GM12878 (cell line): Measurements from ENCODE around the gene MFSD8. TPM values are rescaled to one million over a fixed set of nuclear protein-coding genes. Genes with fewer than 3 reads are reported as not detected.

ENCODE experiments used
- ATAC-seq: fragments of 200-7000 bp; cut with Tn5 transposase; 3 replicates; pipeline ENCODE4 v1.9.1; 2020; ENCODE audit warnings: mild to moderate bottlenecking, moderate library complexity
- BruUV-seq: library from RNA; stranded (reverse); fragments of 400-500 nt; replicated peaks from 2 replicates; lab custom pipeline; 2021; lab: Mats Ljungman, UMichigan
- CTCF ChIA-PET: fragments of 300-600 bp; sonication (Branson Sonifier 250); formaldehyde crosslinking; extraction: SDS; loops from one replicate; lab custom pipeline; 2021; ENCODE audit warnings: inconsistent platforms; lab: Yijun Ruan, JAX
- POLR2A ChIA-PET: fragments of 350-600 bp; formaldehyde crosslinking; extraction: SDS; loops from one replicate; lab custom pipeline; 2021; ENCODE audit warnings: inconsistent platforms; lab: Charles Lee
- RAD21 ChIA-PET: fragments of 300-600 bp; sonication (Branson Sonifier 250); formaldehyde crosslinking; loops from one replicate; lab custom pipeline; 2023; ENCODE audit warnings: antibody characterized with exemption; ENCODE audit not compliant: unreplicated experiment; lab: Charles Lee
- SMC1A ChIA-PET: fragments of 300-600 bp; sonication (Branson Sonifier 250); formaldehyde crosslinking; loops from one replicate; lab custom pipeline; 2023; ENCODE audit not compliant: unreplicated experiment, uncharacterized antibody; lab: Charles Lee
- DNase-seq: peaks from one replicate; pipeline ENCODE4 v3.0.0-alpha.2; 2011; ENCODE audit warnings: low read depth, low spot score
- FAIRE-seq: peaks from 3 replicates; lab custom pipeline; 2011; peaks lifted over from hg19 to GRCh38; lab: Jason Lieb, UNC
- H2AFZ ChIP-seq: 2 replicates; pipeline ENCODE4 v1.6.0; 2011; ENCODE audit warnings: low read depth, low read length, control low read depth; ENCODE audit not compliant: control insufficient read depth
- H3K27ac ChIP-seq: 2 replicates; pipeline ENCODE4 v1.5.1; 2011; ENCODE audit warnings: control low read depth; ENCODE audit not compliant: control insufficient read depth, insufficient read depth
- H3K27me3 ChIP-seq, 2 experiments: replicated peaks in 1 of 2; 2 replicates each; pipeline versions ENCODE4 v1.6.0 to v1.6.1; 2011; ENCODE audit warnings: low read length in 1 of 2; ENCODE audit not compliant: control insufficient read depth in 2 of 2, insufficient read depth in 2 of 2
- H3K36me3 ChIP-seq, 2 experiments: 2 replicates each; pipeline ENCODE4 v1.5.1; 2011; ENCODE audit warnings: low read length in 1 of 2; ENCODE audit not compliant: control insufficient read depth in 2 of 2, insufficient read depth in 2 of 2
- H3K4me1 ChIP-seq: 2 replicates; pipeline ENCODE4 v1.6.1; 2011; ENCODE audit warnings: mild to moderate bottlenecking, low read length, moderate library complexity, mixed read lengths; ENCODE audit not compliant: control insufficient read depth, insufficient read depth
- H3K4me2 ChIP-seq: 2 replicates; pipeline ENCODE4 v1.6.0; 2011; ENCODE audit warnings: control low read depth; ENCODE audit not compliant: control insufficient read depth, insufficient read depth
- H3K4me3 ChIP-seq: fragments of 200-600 bp; sonication (generic); 2 replicates; pipeline ENCODE4 v1.5.1; 2016
- H3K79me2 ChIP-seq: 2 replicates; pipeline ENCODE4 v1.6.0; 2011; ENCODE audit warnings: low read length; ENCODE audit not compliant: control insufficient read depth, insufficient read depth
- H3K9ac ChIP-seq: 2 replicates; pipeline ENCODE4 v1.8.0; 2011; ENCODE audit warnings: low read length, control low read depth, mixed read lengths; ENCODE audit not compliant: control insufficient read depth, insufficient read depth
- H3K9me3 ChIP-seq: replicated peaks from 3 replicates; pipeline ENCODE4 v1.5.1; 2011; ENCODE audit warnings: mild to moderate bottlenecking, low read length; ENCODE audit not compliant: control insufficient read depth, insufficient read depth
- H4K20me1 ChIP-seq: 2 replicates; pipeline ENCODE4 v1.6.0; 2011; ENCODE audit not compliant: control insufficient read depth, insufficient read depth
- ATF7 ChIP-seq: fragments of 450-650 bp; IDR thresholded peaks from 2 replicates; pipeline ENCODE4 v1.6.1; 2016; ENCODE audit warnings: low read depth, mild to moderate bottlenecking
- EGR1 ChIP-seq, 2 experiments: IDR thresholded peaks; 1 replicate in 1 of 2; 2 replicates in 1 of 2; pipeline ENCODE4 v1.6.1; 2011 to 2012; ENCODE audit warnings: low read depth in 2 of 2, low read length in 2 of 2, borderline replicate concordance in 1 of 2, mild to moderate bottlenecking in 1 of 2, moderate library complexity in 1 of 2
- HCFC1 ChIP-seq: fragments of 150-350 bp; IDR thresholded peaks from 2 replicates; pipeline ENCODE4 v1.6.1; 2014; ENCODE audit warnings: low read length
- HDAC6 ChIP-seq: fragments of 200-600 bp; sonication (generic); IDR thresholded peaks from one replicate; pipeline ENCODE4 v1.8.0; 2017; ENCODE audit warnings: antibody characterized with exemption; ENCODE audit not compliant: unreplicated experiment
- HDGF ChIP-seq: fragments of 450-650 bp; IDR thresholded peaks from 2 replicates; pipeline ENCODE4 v1.6.1; 2016; ENCODE audit warnings: antibody characterized with exemption
- IKZF2 ChIP-seq, 2 experiments: fragments of 450-650 bp; IDR thresholded peaks; 2 replicates each; pipeline ENCODE4 v1.6.1; 2017; ENCODE audit warnings: mild to moderate bottlenecking in 2 of 2, moderate library complexity in 2 of 2
- MEF2B ChIP-seq: fragments of 450-650 bp; IDR thresholded peaks from 2 replicates; pipeline ENCODE4 v1.6.1; 2018; ENCODE audit warnings: mild to moderate bottlenecking, moderate library complexity; ENCODE audit not compliant: partially characterized antibody, poor library complexity, severe bottlenecking
- MXI1 ChIP-seq: fragments of 150-350 bp; IDR thresholded peaks from 2 replicates; pipeline ENCODE4 v1.6.1; 2011; ENCODE audit warnings: low read depth, mild to moderate bottlenecking, inconsistent platforms, low read length, improper control_type of control experiment
- NR2C1 ChIP-seq: fragments of 450-650 bp; IDR thresholded peaks from 2 replicates; pipeline ENCODE4 v1.6.1; 2017; ENCODE audit warnings: antibody characterized with exemption, mild to moderate bottlenecking, moderate library complexity
- RBBP5 ChIP-seq: fragments of 200-600 bp; sonication (generic); conservative IDR thresholded peaks from 2 replicates; pipeline ENCODE4 v1.6.1; 2016
- SKIL ChIP-seq: fragments of 450-650 bp; IDR thresholded peaks from 2 replicates; pipeline ENCODE4 v1.6.1; 2017; ENCODE audit warnings: mild to moderate bottlenecking, low read depth, inconsistent platforms; ENCODE audit not compliant: poor library complexity, severe bottlenecking
- TBL1XR1 ChIP-seq: IDR thresholded peaks from 2 replicates; pipeline ENCODE4 v1.6.1; 2012; ENCODE audit warnings: low read depth, low read length, improper control_type of control experiment
- TCF7 ChIP-seq: IDR thresholded peaks from 2 replicates; pipeline ENCODE4 v1.6.1; 2014; ENCODE audit warnings: antibody characterized with exemption, borderline replicate concordance
- WRNIP1 ChIP-seq: IDR thresholded peaks from 2 replicates; pipeline ENCODE4 v1.6.1; 2011; ENCODE audit warnings: low read depth, low read length, improper control_type of control experiment, borderline replicate concordance
- ZBTB11 ChIP-seq: fragments of 450-650 bp; formaldehyde crosslinking; IDR thresholded peaks from 2 replicates; pipeline ENCODE4 v1.5.0; 2022; ENCODE audit warnings: mild to moderate bottlenecking, missing genetic modification characterization
- ZBTB40 ChIP-seq: fragments of 450-650 bp; IDR thresholded peaks from 2 replicates; pipeline ENCODE4 v1.6.1; 2016; ENCODE audit warnings: mild to moderate bottlenecking, moderate library complexity, borderline replicate concordance
- ZNF384 ChIP-seq: IDR thresholded peaks from 2 replicates; pipeline ENCODE4 v1.6.1; 2012; ENCODE audit warnings: low read depth, mild to moderate bottlenecking, low read length, improper control_type of control experiment, borderline replicate concordance
- whole genome bisulfite sequencing: methylation state at CpG from one replicate; pipeline ENCODE4 v1.1.6; 2016; ENCODE audit warnings: low lambda C conversion rate; ENCODE audit not compliant: insufficient replicate concordance, insufficient coverage; ENCODE audit errors: missing lambda C conversion rate; 5-methylcytosine and 5-hydroxymethylcytosine counted together
- in situ Hi-C: fragments of 300-500 bp; cut with MboI; formaldehyde crosslinking; loops from 9 replicates; pipeline ENCODE4 v1.14.3; 2018; ENCODE audit warnings: mixed read lengths
- intact Hi-C: fragments of 100-400 bp; cut with micrococcal nuclease; formaldehyde crosslinking; loops from one replicate; pipeline ENCODE4 v1.14.2; 2022; ENCODE audit not compliant: unreplicated experiment
- polyA plus RNA-seq, 11 experiments: library from polyadenylated mRNA; depleted of rRNA in 4 of 11; unstranded in 6 of 11; stranded (reverse) in 5 of 11; fragments of >200 nt; fragmentation: Nextera tagmentation in 4 of 11; fragmentation: Illumina TruSeq in 1 of 11; extraction: Ambion mirVana in 4 of 11; extraction: Trizol in 1 of 11; gene quantifications; 1 replicate in 1 of 11; 2 replicates in 10 of 11; pipeline versions ENCODE4 v1.2.1 to v1.2.3, GENCODE V29; 2011 to 2016; ENCODE audit warnings: inconsistent platforms in 2 of 11, missing spikeins in 2 of 11, low read depth in 1 of 11
- total RNA-seq, 4 experiments: library from RNA; depleted of rRNA in 3 of 4; stranded (reverse); fragments of >200 nt in 3 of 4; fragmentation: Illumina TruSeq in 1 of 4; extraction: Trizol in 1 of 4; gene quantifications; 2 replicates each; pipeline versions ENCODE4 v1.2.1 to v1.2.3, GENCODE V29; 2013 to 2021

The MFSD8 gene
- total and polyA plus RNA-seq, 10 of the 15 experiments (the other 5 are each of a cell fraction or from before 2014, with no cell fraction given): 12.7 to 29.9 (median 18.4) TPM

GRCh38 chr4:127905029-127905428, 59.9 kb downstream of the MFSD8 start:
- no peaks in the 10 kb centered on the region for H3K36me3 ChIP-seq
- H3K4me3 ChIP-seq: no peak overlapping the region
- no peak overlapping the region for H3K27ac ChIP-seq
- no peaks in the 10 kb centered on the region for H3K4me1 ChIP-seq
- ATAC-seq: no peak
- no peaks in the 10 kb centered on the region for H3K9me3 ChIP-seq
- WGBS: 76% methylated on average over 8 of the region's 8 CpGs
- no peak for DNase-seq
- H3K27me3 ChIP-seq: no peaks in the 10 kb centered on the region
- H2AFZ ChIP-seq: no peak overlapping the region
- no peaks in the 10 kb centered on the region for H4K20me1 ChIP-seq
- POLR2A ChIA-PET: no interaction called here
- no peak for FAIRE-seq
- RAD21 ChIA-PET: no interaction called here
- in situ Hi-C loops (no loop called here), intact Hi-C loops (no loop called here)
- no peak overlapping the region for H3K9ac ChIP-seq
- CTCF ChIA-PET: no interaction called here
- no TSS peak for BruUV-seq
- H3K4me2 ChIP-seq: no peak overlapping the region
- SMC1A ChIA-PET: no interaction called here
- no peaks in the 10 kb centered on the region for H3K79me2 ChIP-seq
- TF ChIP-seq HDAC6: no peak
- no peak for TF ChIP-seq MXI1
- TF ChIP-seq ZNF384: no peak
- no peak for TF ChIP-seq TBL1XR1
- TF ChIP-seq HDGF: no peak
- TF ChIP-seq RBBP5: no peak
- TF ChIP-seq EGR1 (IDR thresholded peaks at IDR 0.05; ENCODE audit: borderline replicate concordance in 1 of 2, low read depth in 2 of 2, low read length in 2 of 2): no peak
- TF ChIP-seq TCF7: no peak
- TF ChIP-seq ATF7: no peak
- no peak for TF ChIP-seq IKZF2 (IDR thresholded peaks at IDR 0.05)
- TF ChIP-seq SKIL: no peak
- no peak for TF ChIP-seq ZBTB11 (CRISPR knock-in tag)
- TF ChIP-seq MEF2B: no peak
- TF ChIP-seq WRNIP1: no peak
- TF ChIP-seq ZBTB40: no peak
- no peak for TF ChIP-seq HCFC1
- TF ChIP-seq NR2C1: no peak
